ENCODE data around the gene LGALS4.
"Not testable (repeated sequence)": the region's sequence is repeated elsewhere in the genome, so short reads cannot be mapped to it uniquely, and the experiment has no call there.

Gene LGALS4

GRCh38 chr19:38829203-38829602, 16.5 kb upstream of the LGALS4 start:
- DNase-seq; H3K27ac ChIP-seq (ENCODE audit: insufficient read depth in 1 of 2, low read depth in 1 of 2, low read length in 2 of 2, poor library complexity in 1 of 2, severe bottlenecking in 2 of 2); H3K27me3 ChIP-seq (replicated peaks in 2 of 5; ENCODE audit: control insufficient read depth in 4 of 5, insufficient read depth in 5 of 5, low read length in 4 of 5); H3K9me3 ChIP-seq (ENCODE audit: control extremely low read depth in 1 of 5, control insufficient read depth in 4 of 5, insufficient read depth in 2 of 5, low read depth in 1 of 5, low read length in 4 of 5); POLR2A ChIA-PET; H3K4me3 ChIP-seq (ENCODE audit: control insufficient read depth in 1 of 7, extremely low read depth in 1 of 7, insufficient read depth in 4 of 7, low read depth in 2 of 7, low read length in 6 of 7): not testable (repeated sequence)
- Histone ChIP-seq H3K36me3 (ENCODE audit: control insufficient read depth in 4 of 4, insufficient read depth in 4 of 4, low read length in 3 of 4) (peaks cover 3 to 45% (median 19%) of the 10 kb centered on the region in 4 experiments), H3K4me1 (ENCODE audit: control extremely low read depth in 1 of 4, control insufficient read depth in 4 of 4, insufficient read depth in 4 of 4, low read length in 3 of 4) (peaks cover 3 to 17% (median 14%) of the 10 kb centered on the region in 4 experiments)
- WGBS (ENCODE audit: insufficient coverage): 94% methylated on average over 4 of the region's 7 CpGs
- CTCF ChIA-PET: interaction anchor here (1.1 kb wide), 1 partner anchor 101 kb away, joined by 3 read pairs; the partner anchor contains the start of genes MRPS12 and SARS2

GRCh38 chr19:38826856-38827551, 14.3 kb upstream of the LGALS4 start:
- WGBS (ENCODE audit: insufficient coverage): 95% methylated on average over 4 of the region's 6 CpGs
- ChIA-PET CTCF (no interaction called here), POLR2A (no interaction called here)
- H3K4me1 ChIP-seq (ENCODE audit: control extremely low read depth in 1 of 4, control insufficient read depth in 4 of 4, insufficient read depth in 4 of 4, low read length in 3 of 4): peaks cover under 1 to 13% (median 10%) of the 10 kb centered on the region in 4 experiments
- peaks cover 0 to 2% (median 0%) of the 10 kb centered on the region in 5 experiments for H3K9me3 ChIP-seq (ENCODE audit: control extremely low read depth in 1 of 5, control insufficient read depth in 4 of 5, insufficient read depth in 2 of 5, low read depth in 1 of 5, low read length in 4 of 5)
- H3K4me3 ChIP-seq (ENCODE audit: control insufficient read depth in 1 of 7, extremely low read depth in 1 of 7, insufficient read depth in 4 of 7, low read depth in 2 of 7, low read length in 6 of 7): no peak overlapping the region
- no peak overlapping the region for H3K27ac ChIP-seq (ENCODE audit: insufficient read depth in 1 of 2, low read depth in 1 of 2, low read length in 2 of 2, poor library complexity in 1 of 2, severe bottlenecking in 2 of 2)
- no peaks in the 10 kb centered on the region for H3K27me3 ChIP-seq (replicated peaks in 2 of 5; ENCODE audit: control insufficient read depth in 4 of 5, insufficient read depth in 5 of 5, low read length in 4 of 5)
- no peak for DNase-seq
- H3K36me3 ChIP-seq (ENCODE audit: control insufficient read depth in 4 of 4, insufficient read depth in 4 of 4, low read length in 3 of 4): peaks cover 5 to 60% (median 24%) of the 10 kb centered on the region in 4 experiments

- H3K4me3 ChIP-seq (ENCODE audit: control insufficient read depth in 1 of 7, extremely low read depth in 1 of 7, insufficient read depth in 4 of 7, low read depth in 2 of 7, low read length in 6 of 7); POLR2A ChIA-PET; CTCF ChIA-PET; DNase-seq; H3K9me3 ChIP-seq (ENCODE audit: control extremely low read depth in 1 of 5, control insufficient read depth in 4 of 5, insufficient read depth in 2 of 5, low read depth in 1 of 5, low read length in 4 of 5); H3K27me3 ChIP-seq (replicated peaks in 2 of 5; ENCODE audit: control insufficient read depth in 4 of 5, insufficient read depth in 5 of 5, low read length in 4 of 5); H3K4me1 ChIP-seq (ENCODE audit: control extremely low read depth in 1 of 4, control insufficient read depth in 4 of 4, insufficient read depth in 4 of 4, low read length in 3 of 4); H3K27ac ChIP-seq (ENCODE audit: insufficient read depth in 1 of 2, low read depth in 1 of 2, low read length in 2 of 2, poor library complexity in 1 of 2, severe bottlenecking in 2 of 2): not testable (repeated sequence)
- H3K36me3 ChIP-seq (ENCODE audit: control insufficient read depth in 4 of 4, insufficient read depth in 4 of 4, low read length in 3 of 4): peaks cover 5 to 68% (median 24%) of the 10 kb centered on the region in 4 experiments
- WGBS (ENCODE audit: insufficient coverage): 93% methylated on average over 5 of the region's 7 CpGs
These were observed 13.2 kb upstream of the LGALS4 start for GRCh38 chr19:38825936-38826335.

- H3K27ac ChIP-seq (ENCODE audit: insufficient read depth in 1 of 2, low read depth in 1 of 2, low read length in 2 of 2, poor library complexity in 1 of 2, severe bottlenecking in 2 of 2); H3K4me1 ChIP-seq (ENCODE audit: control extremely low read depth in 1 of 4, control insufficient read depth in 4 of 4, insufficient read depth in 4 of 4, low read length in 3 of 4); POLR2A ChIA-PET; H3K4me3 ChIP-seq (ENCODE audit: control insufficient read depth in 1 of 7, extremely low read depth in 1 of 7, insufficient read depth in 4 of 7, low read depth in 2 of 7, low read length in 6 of 7); H3K27me3 ChIP-seq (replicated peaks in 2 of 5; ENCODE audit: control insufficient read depth in 4 of 5, insufficient read depth in 5 of 5, low read length in 4 of 5); DNase-seq; H3K9me3 ChIP-seq (ENCODE audit: control extremely low read depth in 1 of 5, control insufficient read depth in 4 of 5, insufficient read depth in 2 of 5, low read depth in 1 of 5, low read length in 4 of 5): not testable (repeated sequence)
- CTCF ChIA-PET: interaction anchor here (0.6 to 1.9 kb wide), 2 partner anchors 8 to 72 kb away, joined by 3 to 5 read pairs; no protein-coding TSS in a partner anchor
- H3K36me3 ChIP-seq (ENCODE audit: control insufficient read depth in 4 of 4, insufficient read depth in 4 of 4, low read length in 3 of 4): peaks cover 2 to 64% (median 25%) of the 10 kb centered on the region in 4 experiments
- WGBS (ENCODE audit: insufficient coverage): 97% methylated on average over 26 of the region's 29 CpGs
These were observed 8.6 kb upstream of the LGALS4 start for GRCh38 chr19:38821230-38821825.

GRCh38 chr19:38819231-38819920, 6.6 kb upstream of the LGALS4 start:
- Histone ChIP-seq H3K4me3 (ENCODE audit: control insufficient read depth in 1 of 7, extremely low read depth in 1 of 7, insufficient read depth in 4 of 7, low read depth in 2 of 7, low read length in 6 of 7) (no peak overlapping the region), H3K4me1 (ENCODE audit: control extremely low read depth in 1 of 4, control insufficient read depth in 4 of 4, insufficient read depth in 4 of 4, low read length in 3 of 4) (no peaks in the 10 kb centered on the region), H3K9me3 (ENCODE audit: control extremely low read depth in 1 of 5, control insufficient read depth in 4 of 5, insufficient read depth in 2 of 5, low read depth in 1 of 5, low read length in 4 of 5) (peaks cover 0 to 2% (median 0%) of the 10 kb centered on the region in 5 experiments), H3K27ac (ENCODE audit: insufficient read depth in 1 of 2, low read depth in 1 of 2, low read length in 2 of 2, poor library complexity in 1 of 2, severe bottlenecking in 2 of 2) (no peak overlapping the region), H3K36me3 (ENCODE audit: control insufficient read depth in 4 of 4, insufficient read depth in 4 of 4, low read length in 3 of 4) (peaks cover 2 to 66% (median 34%) of the 10 kb centered on the region in 4 experiments), H3K27me3 (replicated peaks in 2 of 5; ENCODE audit: control insufficient read depth in 4 of 5, insufficient read depth in 5 of 5, low read length in 4 of 5) (no peaks in the 10 kb centered on the region)
- POLR2A ChIA-PET: no interaction called here
- WGBS (ENCODE audit: insufficient coverage): 92% methylated on average over 10 of the region's 13 CpGs
- DNase-seq: no peak
- CTCF ChIA-PET: interaction anchor here (0.9 to 1.0 kb wide), 2 partner anchors 10 to 25 kb away, joined by 3 read pairs; no protein-coding TSS in a partner anchor

- no peak for DNase-seq
- Histone ChIP-seq H3K27ac (ENCODE audit: insufficient read depth in 1 of 2, low read depth in 1 of 2, low read length in 2 of 2, poor library complexity in 1 of 2, severe bottlenecking in 2 of 2) (no peak overlapping the region), H3K4me1 (ENCODE audit: control extremely low read depth in 1 of 4, control insufficient read depth in 4 of 4, insufficient read depth in 4 of 4, low read length in 3 of 4) (no peaks in the 10 kb centered on the region), H3K36me3 (ENCODE audit: control insufficient read depth in 4 of 4, insufficient read depth in 4 of 4, low read length in 3 of 4) (peaks cover 0 to 50% (median 29%) of the 10 kb centered on the region in 4 experiments), H3K9me3 (ENCODE audit: control extremely low read depth in 1 of 5, control insufficient read depth in 4 of 5, insufficient read depth in 2 of 5, low read depth in 1 of 5, low read length in 4 of 5) (no peaks in the 10 kb centered on the region), H3K27me3 (replicated peaks in 2 of 5; ENCODE audit: control insufficient read depth in 4 of 5, insufficient read depth in 5 of 5, low read length in 4 of 5) (no peaks in the 10 kb centered on the region), H3K4me3 (ENCODE audit: control insufficient read depth in 1 of 7, extremely low read depth in 1 of 7, insufficient read depth in 4 of 7, low read depth in 2 of 7, low read length in 6 of 7) (no peak overlapping the region)
- 97% methylated on average over 9 of the region's 15 CpGs for WGBS (ENCODE audit: insufficient coverage)
- ChIA-PET POLR2A (interaction anchor here (1.4 kb wide), 1 partner anchor 14 kb away, joined by 3 read pairs; the partner anchor contains the start of gene ECH1), CTCF (no interaction called here)
These were observed 4.3 kb upstream of the LGALS4 start for GRCh38 chr19:38817081-38817480.

All from common myeloid progenitor, CD34-positive (primary cell).